Osteoblast (primary cell): ENCODE measurements around the gene CLPTM1L. TPM values are rescaled to one million over a fixed set of nuclear protein-coding genes. Genes with fewer than 3 reads are reported as not detected.

ENCODE experiments used
- DNase-seq: peaks from one replicate; pipeline ENCODE4 v3.0.0; 2011; ENCODE audit warnings: low spot score, mixed read lengths; ENCODE audit not compliant: insufficient read length; ENCODE audit errors: missing footprints
- H2AFZ ChIP-seq: 2 replicates; pipeline ENCODE4 v1.6.0; 2011; ENCODE audit warnings: mild to moderate bottlenecking, low read length
- H3K27ac ChIP-seq: 2 replicates; pipeline ENCODE4 v1.5.1; 2011; ENCODE audit warnings: mild to moderate bottlenecking, low read depth, low read length, moderate library complexity
- H3K27me3 ChIP-seq: 2 replicates; pipeline ENCODE4 v1.6.0; 2012; ENCODE audit warnings: mild to moderate bottlenecking, control low read depth, inconsistent platforms, low read length, moderate library complexity; ENCODE audit not compliant: insufficient read depth
- H3K36me3 ChIP-seq: 2 replicates; pipeline ENCODE4 v1.5.1; 2011; ENCODE audit warnings: mild to moderate bottlenecking, low read length, control low read depth, moderate library complexity; ENCODE audit not compliant: insufficient read depth
- H3K4me1 ChIP-seq: 2 replicates; pipeline ENCODE4 v1.5.1; 2011; ENCODE audit warnings: mild to moderate bottlenecking, low read length, control low read depth, moderate library complexity; ENCODE audit not compliant: insufficient read depth
- H3K4me2 ChIP-seq: 2 replicates; pipeline ENCODE4 v1.6.0; 2011; ENCODE audit warnings: mild to moderate bottlenecking, low read length; ENCODE audit not compliant: insufficient read depth
- H3K4me3 ChIP-seq: fragments of 200-600 bp; sonication (generic); 3 replicates; pipeline ENCODE4 v1.5.1; 2012; ENCODE audit warnings: mild to moderate bottlenecking, low read length, inconsistent platforms; ENCODE audit not compliant: insufficient read depth
- H3K79me2 ChIP-seq: 2 replicates; pipeline ENCODE4 v1.6.0; 2012; ENCODE audit warnings: mild to moderate bottlenecking, low read length, control low read depth, inconsistent platforms; ENCODE audit not compliant: insufficient read depth
- H3K9me3 ChIP-seq: 2 replicates; pipeline ENCODE4 v1.5.1; 2011; ENCODE audit warnings: low read depth, low read length, control low read depth
- H4K20me1 ChIP-seq: 2 replicates; pipeline ENCODE4 v1.6.0; 2012; ENCODE audit warnings: mild to moderate bottlenecking, low read length, control low read depth; ENCODE audit not compliant: insufficient read depth
- CTCF ChIP-seq: IDR thresholded peaks from 2 replicates; pipeline ENCODE4 v1.5.1; 2011; ENCODE audit warnings: mild to moderate bottlenecking, low read depth, low read length, moderate library complexity; ENCODE audit errors: extremely low read depth
- total RNA-seq: library from RNA; depleted of rRNA; stranded (reverse); fragments of >200 nt; gene quantifications from 2 replicates; pipeline ENCODE4 v1.2.3, GENCODE V29; 2012

Gene CLPTM1L
- total RNA-seq, 1 donor: 139 TPM

GRCh38 chr5:1366514-1366913, 21.6 kb upstream of the CLPTM1L start:
- Histone ChIP-seq H2AFZ (no peak overlapping the region), H3K36me3 (no peaks in the 10 kb centered on the region), H3K79me2 (no peaks in the 10 kb centered on the region), H3K4me2 (no peak overlapping the region), H3K4me3 (no peak overlapping the region), H3K27ac (no peak overlapping the region), H4K20me1 (no peaks in the 10 kb centered on the region), H3K27me3 (peaks cover 17% of the 10 kb centered on the region), H3K9me3 (no peaks in the 10 kb centered on the region), H3K4me1 (no peaks in the 10 kb centered on the region)
- peak; percentile 37 for DNase-seq
- TF ChIP-seq CTCF: no peak

GRCh38 chr5:1364211-1364610, 19.3 kb upstream of the CLPTM1L start:
- no peak overlapping the region for H3K4me2 ChIP-seq
- H3K36me3 ChIP-seq: no peaks in the 10 kb centered on the region
- peak; percentile 34 for DNase-seq
- H3K27ac ChIP-seq: no peak overlapping the region
- H3K4me1 ChIP-seq: no peaks in the 10 kb centered on the region
- H4K20me1 ChIP-seq: no peaks in the 10 kb centered on the region
- peaks cover 26% of the 10 kb centered on the region for H3K27me3 ChIP-seq
- H2AFZ ChIP-seq: no peak overlapping the region
- H3K4me3 ChIP-seq: no peak overlapping the region
- H3K9me3 ChIP-seq: no peaks in the 10 kb centered on the region
- no peak for TF ChIP-seq CTCF
- H3K79me2 ChIP-seq: no peaks in the 10 kb centered on the region

- TF ChIP-seq CTCF: no peak
- Histone ChIP-seq H3K4me1 (no peaks in the 10 kb centered on the region), H3K27me3 (peaks cover 30% of the 10 kb centered on the region), H3K4me2 (no peak overlapping the region), H2AFZ (no peak overlapping the region), H4K20me1 (no peaks in the 10 kb centered on the region), H3K9me3 (no peaks in the 10 kb centered on the region), H3K4me3 (no peak overlapping the region), H3K36me3 (no peaks in the 10 kb centered on the region), H3K79me2 (no peaks in the 10 kb centered on the region), H3K27ac (no peak overlapping the region)
- DNase-seq: peak; percentile 27
Measured at GRCh38 chr5:1363581-1363980, 18.7 kb upstream of the CLPTM1L start.

GRCh38 chr5:1363160-1363559, 18.3 kb upstream of the CLPTM1L start:
- Histone ChIP-seq H3K27ac (no peak overlapping the region), H3K79me2 (no peaks in the 10 kb centered on the region), H3K4me1 (no peaks in the 10 kb centered on the region), H3K9me3 (no peaks in the 10 kb centered on the region), H3K4me3 (no peak overlapping the region), H3K4me2 (no peak overlapping the region), H3K27me3 (peaks cover 30% of the 10 kb centered on the region), H3K36me3 (no peaks in the 10 kb centered on the region), H4K20me1 (no peaks in the 10 kb centered on the region), H2AFZ (no peak overlapping the region)
- peak; percentile 59 for DNase-seq
- no peak for TF ChIP-seq CTCF
